IMR-90 (cell line): Measurements from ENCODE around the gene SLC5A2. TPM values are rescaled to one million over a fixed set of nuclear protein-coding genes. Genes with fewer than 3 reads are reported as not detected.

ENCODE experiments used
- ATAC-seq: fragments of 200-7000 bp; cut with Tn5 transposase; 2 replicates; pipeline ENCODE4 v1.9.1; 2020; ENCODE audit warnings: low read depth, mild to moderate bottlenecking, moderate library complexity
- BruUV-seq: library from RNA; stranded (reverse); fragments of 400-500 nt; replicated peaks from 2 replicates; lab custom pipeline; 2021; lab: Mats Ljungman, UMichigan
- CTCF ChIA-PET: fragments of 300-600 bp; formaldehyde crosslinking; extraction: SDS; loops from one replicate; lab custom pipeline; 2021; ENCODE audit warnings: antibody characterized with exemption; lab: Yijun Ruan, JAX
- POLR2A ChIA-PET: fragments of 300-600 bp; sonication (Branson Sonifier 250); formaldehyde crosslinking; loops from one replicate; lab custom pipeline; 2022; ENCODE audit warnings: antibody characterized with exemption; ENCODE audit not compliant: unreplicated experiment; lab: Charles Lee
- DNase-seq: peaks from one replicate; pipeline ENCODE4 v3.0.0; 2013
- H2AFZ ChIP-seq: replicated peaks from 2 replicates; pipeline ENCODE3; 2013; ENCODE audit warnings: low read length, mild to moderate bottlenecking; ENCODE audit not compliant: poor library complexity
- H2AK5ac ChIP-seq: 2 replicates; pipeline ENCODE4 v1.6.1; 2013; ENCODE audit warnings: low read depth, low read length, inconsistent platforms
- H2AK9ac ChIP-seq: replicated peaks from 2 replicates; pipeline ENCODE3; 2013; ENCODE audit warnings: mild to moderate bottlenecking, low read depth, low read length, moderate library complexity; ENCODE audit not compliant: poor library complexity
- H2BK120ac ChIP-seq: 2 replicates; pipeline ENCODE4 v1.6.1; 2013; ENCODE audit warnings: low read depth, low read length, inconsistent platforms
- H2BK15ac ChIP-seq: 3 replicates; pipeline ENCODE4 v1.6.1; 2013; ENCODE audit warnings: low read depth, low read length, inconsistent platforms
- H2BK20ac ChIP-seq: 2 replicates; pipeline ENCODE4 v1.6.1; 2013; ENCODE audit warnings: low read depth, mild to moderate bottlenecking, inconsistent platforms, low read length, moderate library complexity
- H2BK5ac ChIP-seq: 2 replicates; pipeline ENCODE4 v1.6.1; 2013; ENCODE audit warnings: mild to moderate bottlenecking, low read depth, low read length, inconsistent platforms; ENCODE audit not compliant: poor library complexity, severe bottlenecking
- H3K14ac ChIP-seq: replicated peaks from 2 replicates; pipeline ENCODE4 v1.6.1; 2013; ENCODE audit warnings: low read depth, low read length, inconsistent platforms
- H3K18ac ChIP-seq: 2 replicates; pipeline ENCODE4 v1.6.1; 2013; ENCODE audit warnings: low read depth, low read length, control low read depth
- H3K23ac ChIP-seq: 2 replicates; pipeline ENCODE4 v1.6.1; 2013; ENCODE audit warnings: low read depth, low read length, inconsistent platforms
- H3K27ac ChIP-seq: 2 replicates; pipeline ENCODE4 v1.5.1; 2013; ENCODE audit warnings: mild to moderate bottlenecking, control low read depth, low read length; ENCODE audit not compliant: insufficient read depth
- H3K27me3 ChIP-seq: 2 replicates; pipeline ENCODE4 v1.6.1; 2013; ENCODE audit warnings: low read length; ENCODE audit not compliant: control insufficient read depth, insufficient read depth
- H3K36me3 ChIP-seq: 2 replicates; pipeline ENCODE4 v1.6.1; 2013; ENCODE audit warnings: low read length, mixed read lengths; ENCODE audit not compliant: control insufficient read depth, insufficient read depth
- H3K4ac ChIP-seq: 2 replicates; pipeline ENCODE4 v1.6.1; 2013; ENCODE audit warnings: low read depth, low read length, inconsistent platforms
- H3K4me1 ChIP-seq: 2 replicates; pipeline ENCODE4 v1.6.1; 2013; ENCODE audit warnings: low read length, mixed read lengths; ENCODE audit not compliant: control insufficient read depth, insufficient read depth
- H3K4me2 ChIP-seq: 2 replicates; pipeline ENCODE4 v1.6.1; 2013; ENCODE audit warnings: low read depth, mild to moderate bottlenecking, control low read depth, low read length, moderate library complexity
- H3K4me3 ChIP-seq: 2 replicates; pipeline ENCODE4 v1.5.1; 2013; ENCODE audit warnings: low read depth, mild to moderate bottlenecking, control low read depth, low read length, moderate library complexity; ENCODE audit not compliant: insufficient read depth
- H3K56ac ChIP-seq: 2 replicates; pipeline ENCODE4 v1.6.1; 2013; ENCODE audit warnings: low read length, inconsistent platforms; ENCODE audit not compliant: insufficient read depth; ENCODE audit errors: extremely low read depth
- H3K79me1 ChIP-seq, 2 experiments: 2 replicates each; pipeline ENCODE4 v1.6.1; 2013; ENCODE audit warnings: low read length in 2 of 2, inconsistent platforms in 1 of 2, low read depth in 1 of 2
- H3K9ac ChIP-seq: 2 replicates; pipeline ENCODE4 v1.6.1; 2013; ENCODE audit warnings: low read depth, low read length, control low read depth
- H3K9me1 ChIP-seq: 2 replicates; pipeline ENCODE4 v1.6.1; 2013; ENCODE audit warnings: low read length, inconsistent platforms; ENCODE audit not compliant: insufficient read depth
- H3K9me3 ChIP-seq: 2 replicates; pipeline ENCODE4 v1.6.1; 2013; ENCODE audit warnings: low read length; ENCODE audit not compliant: control insufficient read depth, insufficient read depth
- H4K20me1 ChIP-seq: 2 replicates; pipeline ENCODE4 v1.6.1; 2013; ENCODE audit warnings: low read length, inconsistent platforms; ENCODE audit not compliant: insufficient read depth
- H4K5ac ChIP-seq: 2 replicates; pipeline ENCODE4 v1.6.1; 2013; ENCODE audit warnings: mild to moderate bottlenecking, low read depth, low read length, control low read depth
- H4K8ac ChIP-seq, 2 experiments: 2 replicates each; pipeline ENCODE4 v1.6.1; 2013; ENCODE audit warnings: low read depth in 2 of 2, low read length in 2 of 2, control low read depth in 1 of 2, inconsistent platforms in 1 of 2
- H4K91ac ChIP-seq: 2 replicates; pipeline ENCODE4 v1.6.1; 2013; ENCODE audit warnings: low read depth, low read length, inconsistent platforms; ENCODE audit not compliant: insufficient read depth
- BHLHE40 ChIP-seq: fragments of 150-350 bp; IDR thresholded peaks from 2 replicates; pipeline ENCODE4 v1.6.1; 2016; ENCODE audit warnings: mild to moderate bottlenecking, low read depth, low read length
- CEBPB ChIP-seq: IDR thresholded peaks from 2 replicates; pipeline ENCODE4 v1.6.1; 2012; ENCODE audit warnings: low read depth, low read length, improper control_type of control experiment
- CHD1 ChIP-seq: IDR thresholded peaks from 2 replicates; pipeline ENCODE4 v1.6.1; 2012; ENCODE audit warnings: low read depth, low read length, improper control_type of control experiment
- FOS ChIP-seq: fragments of 150-350 bp; IDR thresholded peaks from 2 replicates; pipeline ENCODE4 v1.6.1; 2016; ENCODE audit warnings: low read depth, low read length
- NFE2L2 ChIP-seq: fragments of 150-350 bp; IDR thresholded peaks from 2 replicates; pipeline ENCODE4 v1.6.1; 2016; ENCODE audit warnings: low read depth, mild to moderate bottlenecking, low read length
- POLR2A ChIP-seq: IDR thresholded peaks from 2 replicates; pipeline ENCODE4 v1.6.1; 2012; ENCODE audit warnings: mild to moderate bottlenecking, low read depth, low read length
- RAD21 ChIP-seq: IDR thresholded peaks from 2 replicates; pipeline ENCODE4 v1.6.1; 2012; ENCODE audit warnings: low read length, improper control_type of control experiment
- RCOR1 ChIP-seq: IDR thresholded peaks from 2 replicates; pipeline ENCODE4 v1.6.1; 2012; ENCODE audit warnings: mild to moderate bottlenecking, low read length, improper control_type of control experiment; ENCODE audit not compliant: insufficient replicate concordance
- RFX5 ChIP-seq: IDR thresholded peaks from 2 replicates; pipeline ENCODE4 v1.8.0; 2012; ENCODE audit warnings: low read depth, mild to moderate bottlenecking, low read length, moderate library complexity
- SMC3 ChIP-seq: fragments of 150-350 bp; IDR thresholded peaks from 2 replicates; pipeline ENCODE4 v1.6.1; 2016; ENCODE audit warnings: low read depth, mild to moderate bottlenecking, antibody characterized with exemption, low read length, moderate library complexity
- WGBS, 2 experiments: methylation state at CpG; one replicate each; pipeline versions ENCODE4 v1.1.5 to v1.1.7; 2013; ENCODE audit warnings: missing lambda C conversion rate in 2 of 2; ENCODE audit not compliant: insufficient read length in 1 of 2; ENCODE audit errors: extremely low coverage in 2 of 2; 5-methylcytosine and 5-hydroxymethylcytosine counted together
- dilution Hi-C: fragments of 300-500 bp; cut with HindIII; formaldehyde crosslinking; loops from one replicate; pipeline ENCODE4 v1.14.3; 2018; ENCODE audit warnings: low sequenced_read_pairs; ENCODE audit not compliant: unreplicated experiment
- in situ Hi-C: fragments of 300-500 bp; cut with MboI; formaldehyde crosslinking; loops from 3 replicates; pipeline ENCODE4 v1.14.3; 2019; ENCODE audit warnings: low sequenced_read_pairs, inconsistent platforms, mixed read lengths
- intact Hi-C: fragments of 100-400 bp; cut with micrococcal nuclease; formaldehyde crosslinking; loops from 2 replicates; pipeline ENCODE4 v1.10.0; 2022
- polyA plus RNA-seq, 3 experiments: library from polyadenylated mRNA; depleted of rRNA; stranded (reverse); fragments of >200 nt; gene quantifications; 2 replicates each; pipeline ENCODE4 v1.2.3, GENCODE V29; 2012; ENCODE audit warnings: low replicate concordance in 1 of 3
- total RNA-seq: library from RNA; depleted of rRNA; stranded (reverse); fragments of >200 nt; gene quantifications from 2 replicates; pipeline ENCODE4 v1.2.3, GENCODE V29; 2012
- TF ChIP-seq, protein P1 (sequence below): fragments of 150-350 bp; IDR thresholded peaks from 2 replicates; pipeline ENCODE4 v1.6.1; 2016; ENCODE audit warnings: low read depth, mild to moderate bottlenecking, low read length, moderate library complexity, borderline replicate concordance

SLC5A2 gene
- total and polyA plus RNA-seq, 2 of the 4 experiments (the other 2 are of a cell fraction) = not detected

DNA sequence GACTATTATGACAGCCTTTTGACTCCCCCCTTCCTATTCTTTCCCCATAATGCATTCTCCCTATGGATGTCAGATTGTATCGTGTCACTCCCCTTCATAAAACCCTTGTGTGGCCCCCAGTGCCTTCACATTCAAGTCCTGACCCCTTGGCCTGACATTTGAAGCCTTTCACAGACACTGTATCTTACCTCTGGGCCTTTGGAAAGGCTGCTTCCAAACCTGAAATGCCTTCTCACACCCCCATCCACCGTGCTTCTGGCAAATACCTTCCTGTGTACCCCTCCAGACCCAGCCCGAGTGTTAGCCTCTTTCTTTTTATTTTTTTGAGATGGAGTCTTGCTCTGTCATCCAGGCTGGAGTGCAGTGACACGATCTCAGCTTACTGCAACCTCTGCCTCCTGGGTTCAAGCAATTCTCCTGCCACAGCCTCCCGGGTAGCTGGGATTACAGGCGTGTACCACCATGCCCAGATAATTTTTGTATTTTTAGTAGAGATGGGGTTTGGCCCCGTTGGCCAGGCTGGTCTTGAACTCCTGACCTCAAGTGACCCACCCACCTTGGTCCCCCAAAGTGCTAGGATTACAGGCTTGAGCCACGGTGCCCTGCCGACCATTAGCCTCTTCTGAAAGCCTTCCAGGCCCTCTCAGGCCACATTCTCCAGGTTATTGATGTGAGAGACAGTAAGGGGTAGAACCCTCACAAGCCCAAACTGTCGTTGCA is 21.6 kb upstream of the SLC5A2 start:
- Histone ChIP-seq H2AK5ac (no peak overlapping the region), H3K9me1 (peaks cover 9% of the 10 kb centered on the region; the same call in 1 of the 2 replicates), H4K20me1 (peaks cover 20% of the 10 kb centered on the region), H4K91ac (no peak overlapping the region), H3K27me3 (no peaks in the 10 kb centered on the region), H4K8ac (no peak overlapping the region), H2AFZ (no peak overlapping the region), H3K4ac (peak overlapping the region; percentile 21; the same call in 1 of the 2 replicates), H3K4me2 (no peak overlapping the region), H2BK20ac (no peak overlapping the region), H3K36me3 (peaks cover 21% of the 10 kb centered on the region), H3K23ac (no peak overlapping the region), H3K14ac (no peak overlapping the region), H3K9me3 (no peaks in the 10 kb centered on the region), H2AK9ac (peak overlapping the region; percentile 81), H3K4me1 (peaks cover 7% of the 10 kb centered on the region), H2BK120ac (no peak overlapping the region), H3K56ac (no peak overlapping the region), H3K4me3 (no peak overlapping the region), H3K79me1 (peaks cover 11 to 37% of the 10 kb centered on the region in 2 experiments), H3K18ac (no peak overlapping the region), H3K27ac (no peak overlapping the region), H4K5ac (no peak overlapping the region), H3K9ac (no peak overlapping the region), H2BK5ac (no peak overlapping the region), H2BK15ac (no peak overlapping the region)
- WGBS, 2 experiments = 88% methylated on average over 3 of the region's 10 CpGs; no CpG with 5 or more reads in 1 of the 2 experiments
- DNase-seq (no peak), ATAC-seq (no peak)
- BruUV-seq = no TSS peak
- ChIA-PET POLR2A (interaction anchor here (0.5 to 2.5 kb wide), 2 partner anchors 10 to 27 kb away, joined by 6 to 16 read pairs; partner anchors contain the start of gene TGFB1I1), CTCF (interaction anchor here (1.7 to 1.8 kb wide), 2 partner anchors 10 to 12 kb away, joined by 7 read pairs; no protein-coding TSS in a partner anchor)
- dilution Hi-C loops = no loop called here
- TF ChIP-seq POLR2A (no peak), NFE2L2 (no peak), FOS (no peak), RFX5 (no peak), RAD21 (no peak), CEBPB (no peak), RCOR1 (no peak), SMC3 (no peak), BHLHE40 (no peak), CHD1 (no peak)
- TF ChIP-seq, protein P1, sequence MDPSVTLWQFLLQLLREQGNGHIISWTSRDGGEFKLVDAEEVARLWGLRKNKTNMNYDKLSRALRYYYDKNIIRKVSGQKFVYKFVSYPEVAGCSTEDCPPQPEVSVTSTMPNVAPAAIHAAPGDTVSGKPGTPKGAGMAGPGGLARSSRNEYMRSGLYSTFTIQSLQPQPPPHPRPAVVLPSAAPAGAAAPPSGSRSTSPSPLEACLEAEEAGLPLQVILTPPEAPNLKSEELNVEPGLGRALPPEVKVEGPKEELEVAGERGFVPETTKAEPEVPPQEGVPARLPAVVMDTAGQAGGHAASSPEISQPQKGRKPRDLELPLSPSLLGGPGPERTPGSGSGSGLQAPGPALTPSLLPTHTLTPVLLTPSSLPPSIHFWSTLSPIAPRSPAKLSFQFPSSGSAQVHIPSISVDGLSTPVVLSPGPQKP = no peak
- in situ Hi-C loops = loop anchor here (10.0 to 25.0 kb wide), 2 partner anchors 387 to 401 kb away; partner anchors contain the start of genes ZNF267, ZNF646 and ZNF668
- intact Hi-C loops = no loop called here
